ENCODE data around the gene RAB1A.
A peak's percentile ranks its signal among the peaks of the same experiment; 100 is the strongest.

Gene RAB1A

DNA sequence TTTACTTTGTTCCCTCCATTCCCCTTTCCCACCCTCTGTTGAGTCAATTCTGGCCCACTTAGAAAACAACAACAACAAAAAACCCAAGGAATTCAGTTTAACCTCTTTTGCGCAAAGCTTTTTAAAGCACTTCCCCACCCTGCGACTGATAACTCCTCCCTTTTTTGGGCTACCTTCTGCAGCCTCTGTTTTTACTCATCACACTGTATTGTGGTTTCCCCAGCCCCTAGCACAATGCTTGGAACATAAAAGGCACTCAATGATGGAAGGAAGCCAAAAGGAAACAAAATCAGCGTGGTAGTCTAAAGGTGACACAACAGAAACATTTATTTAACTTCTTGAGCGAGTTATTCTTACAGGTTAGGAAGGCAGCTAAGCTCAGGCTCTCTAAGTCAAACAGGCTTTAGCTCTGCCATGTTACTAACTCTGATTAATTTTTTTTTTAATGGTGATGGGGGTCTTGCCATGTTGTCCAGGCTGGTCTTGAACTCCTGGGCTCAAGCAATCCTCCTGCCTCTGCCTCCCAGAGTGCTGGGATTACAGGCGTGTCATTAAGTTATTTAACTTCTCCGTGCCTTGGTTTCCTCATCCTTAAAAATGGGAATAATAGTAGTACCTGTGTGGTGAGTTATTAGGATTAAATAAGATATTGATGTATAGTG lies 72.4 kb downstream of the RAB1A start:
- no peak for DNase-seq

DNA sequence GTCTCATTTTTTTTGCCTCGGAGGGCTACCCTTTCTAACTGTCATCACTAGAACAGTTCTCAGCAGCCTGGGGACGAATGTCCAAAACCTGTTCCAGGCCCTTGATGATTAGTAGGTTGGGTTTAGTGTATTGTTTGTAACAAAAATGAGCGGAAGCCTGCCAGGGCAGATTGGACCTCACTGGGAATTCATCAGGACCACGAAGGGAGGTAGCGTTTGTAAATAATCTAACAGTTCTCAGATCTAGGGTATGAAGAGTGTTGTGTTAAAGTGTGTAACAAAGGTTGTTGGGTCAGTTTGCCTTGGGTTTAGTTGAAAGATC lies 72.9 kb downstream of the RAB1A start:
- DNase-seq: no peak

DNA sequence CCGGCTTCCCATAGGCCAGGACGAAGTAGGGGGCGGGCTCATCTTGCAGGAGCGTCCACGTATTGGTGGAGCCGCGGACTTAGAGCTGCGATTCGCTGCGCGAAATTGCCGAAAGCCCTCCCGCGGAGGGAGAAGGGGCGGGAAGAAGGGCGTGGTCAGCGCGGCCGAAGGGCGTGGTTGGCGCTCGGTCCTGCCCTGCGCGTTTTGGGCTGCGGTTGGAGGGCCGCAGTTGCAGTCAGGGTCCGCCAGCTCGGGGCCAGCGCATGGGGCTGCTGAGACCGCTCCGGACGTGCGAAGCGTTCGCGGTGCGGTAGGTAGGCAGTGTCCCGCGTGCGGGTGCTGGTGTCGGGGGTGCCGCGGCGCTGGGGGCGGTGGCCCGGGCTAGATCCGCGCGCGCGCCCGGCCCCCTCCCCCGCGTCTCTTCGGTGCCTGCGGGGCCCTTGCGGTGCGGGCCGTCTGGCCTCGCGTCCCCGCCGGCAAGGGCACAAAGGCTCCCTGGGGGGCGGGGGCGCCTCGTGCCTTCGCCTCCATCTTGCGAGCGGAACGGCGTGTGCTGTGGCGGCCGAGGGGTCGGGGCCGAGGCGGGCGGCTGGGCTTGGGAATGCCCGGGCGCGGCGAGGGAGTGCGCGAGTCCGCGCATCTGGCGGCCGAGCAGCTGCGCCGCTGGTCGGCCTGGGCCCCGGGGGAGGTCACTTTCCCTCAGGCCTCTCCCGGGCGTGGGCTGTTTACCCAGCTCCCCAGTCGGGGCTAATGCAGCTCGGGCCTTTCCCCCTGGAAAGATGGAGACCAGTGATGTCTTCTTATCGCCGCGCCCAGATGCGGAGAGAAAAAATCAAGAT lies 73.5 kb downstream of the RAB1A start, which contains the start of gene CEP68:
Gene CEP68 (plus strand): TSS at position 202 of the 839 bp plus-strand sequence. CDS start 13,029 bp downstream, outside the sequence.
- peak; percentile 93 for DNase-seq

DNA sequence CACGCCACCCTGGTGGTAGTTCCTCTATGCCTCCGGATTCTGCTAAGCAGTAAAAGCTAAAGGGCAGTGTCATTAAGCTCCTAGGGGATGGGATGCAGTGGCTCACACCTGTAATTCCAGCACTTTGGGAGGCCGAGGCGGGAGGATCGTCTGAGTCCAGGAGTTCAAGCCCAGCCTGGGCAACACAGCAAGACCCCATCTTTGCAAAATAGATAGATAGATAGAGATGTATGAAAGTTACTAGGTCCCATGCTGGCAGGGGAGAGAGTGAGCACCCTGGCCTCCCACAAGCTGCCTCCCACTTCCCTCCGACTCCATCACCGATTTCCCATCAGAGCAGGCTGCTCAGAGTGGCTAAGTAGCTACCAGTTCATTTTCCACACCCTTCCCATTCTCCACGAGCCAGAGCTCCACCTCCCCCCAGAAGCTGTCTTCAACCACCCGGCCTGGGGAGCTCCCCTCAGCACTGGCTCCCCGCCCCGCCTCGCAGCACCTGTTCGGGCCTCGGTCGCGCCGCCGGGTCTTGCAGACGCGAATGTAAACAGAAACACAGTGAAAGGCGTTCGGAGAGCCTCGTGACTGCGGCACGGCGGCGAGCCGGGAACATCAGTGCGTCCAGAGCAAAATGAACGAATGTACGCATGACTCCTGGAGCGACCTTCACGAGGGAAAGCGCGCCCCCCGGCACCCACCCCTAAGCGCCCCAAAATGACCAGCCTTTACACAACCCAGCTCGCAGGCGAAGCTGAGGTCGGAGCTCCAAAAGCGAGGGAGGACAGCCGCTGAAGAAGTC lies 74.3 kb downstream of the RAB1A start:
- DNase-seq: peak; percentile 50

DNA sequence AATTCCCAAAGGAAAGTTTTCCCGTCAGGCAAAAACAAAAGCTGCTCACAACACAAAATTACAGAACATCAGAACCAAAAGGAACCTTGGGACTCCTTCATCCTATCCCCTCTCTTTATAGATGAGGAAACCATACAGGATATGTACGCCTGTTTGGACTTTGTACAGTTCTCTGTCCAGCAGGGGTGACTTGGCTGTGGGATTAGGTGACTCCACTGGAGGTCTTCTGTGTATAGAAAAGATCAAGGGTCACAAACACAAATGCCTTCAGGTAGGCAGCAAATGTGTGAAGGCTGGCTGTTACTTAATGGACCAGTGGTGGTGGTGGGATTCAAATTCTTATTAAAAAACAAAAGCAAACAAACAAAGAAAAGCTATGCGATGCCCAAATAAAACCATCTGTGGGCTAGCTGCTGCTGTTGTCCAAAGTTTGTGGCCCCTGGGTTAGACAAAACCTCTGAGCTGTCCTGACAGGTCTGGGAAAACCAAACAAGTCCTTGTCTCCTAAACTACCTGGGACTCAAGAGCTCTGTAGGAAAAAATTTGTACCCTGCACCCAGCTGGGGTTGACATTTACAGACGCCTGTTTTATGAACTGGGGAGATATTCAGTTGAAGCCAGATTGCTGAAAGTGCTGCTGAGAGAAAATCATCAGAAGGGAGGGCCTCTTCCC lies 75.0 kb downstream of the RAB1A start:
- DNase-seq: no peak

DNA sequence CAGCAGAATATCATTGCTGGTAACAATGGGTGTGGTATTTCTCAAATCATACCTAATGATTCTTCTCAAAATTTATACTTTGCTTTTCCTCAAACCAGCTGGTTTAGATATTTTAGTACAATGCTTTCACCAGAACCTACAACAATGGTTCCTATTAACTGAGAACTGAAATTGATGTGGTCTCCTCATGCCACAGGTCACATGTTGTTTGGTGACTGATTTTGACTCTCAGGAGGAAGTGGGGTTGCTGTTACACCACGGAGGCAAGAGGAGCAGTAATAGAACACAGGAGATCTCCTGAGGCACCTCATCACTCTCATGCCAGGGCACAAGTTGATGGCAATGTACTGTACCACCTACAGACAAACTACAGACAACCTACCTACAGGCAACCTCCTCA lies 76.7 kb downstream of the RAB1A start:
- no peak for DNase-seq

DNA sequence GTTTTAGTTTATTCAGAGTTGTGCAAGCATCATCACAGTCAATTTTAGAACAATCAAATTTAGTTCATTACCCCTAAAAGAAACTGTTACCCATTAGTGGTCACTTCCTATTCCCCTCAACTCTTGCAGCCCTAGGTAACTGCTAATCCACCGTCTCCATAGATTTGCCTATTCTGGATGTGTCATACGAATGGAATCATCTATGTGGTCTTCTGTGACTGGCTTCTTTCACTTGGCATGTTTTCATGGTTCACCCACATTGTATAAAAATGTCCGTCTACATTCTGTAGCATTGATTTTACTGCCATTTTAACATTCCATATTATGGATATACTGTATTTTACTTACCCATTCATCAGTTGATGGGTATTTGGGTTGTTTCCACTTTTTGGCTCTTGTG lies 79.0 kb downstream of the RAB1A start:
- DNase-seq: no peak

DNA sequence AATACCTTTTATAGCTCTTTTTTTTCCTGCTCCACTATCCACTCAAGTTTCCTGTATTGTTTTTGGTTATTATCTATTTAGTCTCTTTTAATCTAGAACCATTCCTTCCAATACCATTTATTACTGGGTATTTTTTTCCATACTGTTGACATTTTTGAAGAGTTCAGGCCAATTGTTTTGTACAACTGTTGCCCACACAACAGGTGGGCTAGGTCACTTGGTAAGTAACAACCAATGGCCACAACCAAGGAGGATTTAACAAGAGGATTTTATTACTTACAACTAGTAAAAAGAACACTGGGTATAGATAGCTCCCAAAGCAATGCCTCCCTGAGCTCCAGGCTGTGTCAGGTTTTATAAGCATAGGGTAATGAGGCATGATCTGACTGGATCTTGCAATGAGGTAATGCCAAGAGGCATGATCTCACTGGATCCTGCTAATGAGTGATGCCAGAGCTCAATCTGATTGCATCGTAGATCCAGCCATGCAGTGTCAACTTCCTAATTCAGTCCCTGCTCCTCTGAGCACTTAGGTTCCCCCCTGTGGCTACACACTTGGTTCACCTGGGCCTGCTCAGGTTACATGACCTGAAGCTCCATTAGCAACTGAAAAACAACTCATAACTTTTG lies 80.8 kb downstream of the RAB1A start:
- no peak for DNase-seq

DNA sequence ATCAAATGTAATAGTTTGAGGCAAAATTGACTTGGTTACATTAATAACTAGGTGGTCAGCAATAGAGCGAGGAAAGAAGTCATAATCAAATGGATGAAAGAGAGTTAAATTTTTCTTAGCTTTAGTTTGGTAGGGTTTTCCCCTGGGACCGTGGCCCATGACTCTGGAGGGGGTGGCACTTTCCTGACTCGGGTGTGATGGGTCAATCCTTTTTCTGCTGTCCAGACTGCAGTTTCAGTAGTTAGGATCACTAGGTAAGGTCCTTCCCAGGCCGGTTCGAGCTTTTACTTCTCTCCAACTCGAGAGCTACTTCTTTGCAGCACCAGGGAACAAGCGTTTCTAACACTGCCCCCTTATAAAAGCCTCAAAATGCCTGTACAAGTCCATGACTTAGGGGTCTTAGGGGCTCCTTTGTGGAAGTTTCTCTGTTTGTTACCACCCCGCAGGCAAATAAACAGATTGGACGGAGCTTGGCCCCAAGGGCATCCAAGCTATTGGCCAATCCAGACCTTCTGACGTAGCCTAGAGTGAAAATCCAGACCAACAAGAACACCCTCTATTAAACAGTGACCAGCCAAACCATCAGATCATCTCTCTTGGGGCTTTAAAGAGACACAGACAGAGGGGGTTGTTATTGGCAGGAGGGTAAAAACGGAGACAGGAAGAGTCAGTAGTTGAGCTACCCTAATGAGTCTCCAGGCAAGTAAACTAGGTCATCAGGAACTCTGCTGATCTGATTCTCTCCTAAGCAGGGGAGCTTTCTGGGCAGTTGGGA lies 83.1 kb downstream of the RAB1A start:
- DNase-seq: no peak

DNA sequence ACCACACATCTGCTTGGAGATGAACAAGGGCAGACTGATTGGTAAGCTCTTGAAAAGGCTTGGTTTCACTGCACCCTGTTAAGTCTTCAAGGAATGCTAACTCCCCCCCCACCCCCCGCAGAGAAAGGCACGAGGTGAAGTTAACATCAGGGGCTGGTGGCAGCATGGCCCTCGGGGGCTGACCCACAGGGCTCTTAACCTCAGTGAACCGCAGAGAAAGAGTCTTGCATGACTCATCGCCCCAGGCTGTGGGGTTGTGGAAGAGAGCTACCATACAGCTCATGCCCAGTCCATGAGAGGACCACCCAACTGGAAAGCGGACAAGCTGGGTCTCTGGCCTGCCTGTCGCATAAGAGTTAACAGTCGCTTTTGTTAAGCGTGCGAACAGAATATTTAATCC lies 84.3 kb downstream of the RAB1A start:
- no peak for DNase-seq

DNA sequence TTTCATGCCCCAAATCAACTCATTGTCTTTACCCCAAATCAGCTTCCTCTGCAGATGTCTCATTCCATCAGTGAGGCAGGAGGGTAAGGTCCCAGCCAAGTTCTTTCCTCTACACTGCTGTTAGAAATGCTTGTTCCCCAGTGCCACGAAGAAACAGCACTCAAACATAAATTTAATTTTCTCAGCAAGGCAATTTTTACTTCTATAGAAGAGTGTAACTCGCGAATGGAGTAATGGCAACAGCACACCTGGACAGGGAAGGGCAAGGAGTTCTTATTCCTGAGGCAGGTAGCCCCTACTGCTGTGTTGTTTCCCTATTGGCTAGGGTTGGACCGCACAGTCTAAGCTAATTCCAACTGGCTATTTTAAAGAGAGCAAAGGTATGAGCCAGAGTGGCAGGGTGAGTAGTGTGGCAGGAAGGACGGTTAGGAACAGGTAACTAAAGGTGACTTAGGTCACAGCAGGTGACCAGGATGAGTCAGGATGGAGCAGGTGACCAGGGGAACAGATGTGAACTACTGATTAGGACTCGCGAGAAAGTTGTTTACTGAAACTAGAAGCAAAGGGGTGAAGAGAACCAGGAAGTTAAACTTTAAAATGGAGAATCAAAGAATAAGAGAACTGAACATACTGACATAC lies 85.7 kb downstream of the RAB1A start:
- no peak for DNase-seq

DNA sequence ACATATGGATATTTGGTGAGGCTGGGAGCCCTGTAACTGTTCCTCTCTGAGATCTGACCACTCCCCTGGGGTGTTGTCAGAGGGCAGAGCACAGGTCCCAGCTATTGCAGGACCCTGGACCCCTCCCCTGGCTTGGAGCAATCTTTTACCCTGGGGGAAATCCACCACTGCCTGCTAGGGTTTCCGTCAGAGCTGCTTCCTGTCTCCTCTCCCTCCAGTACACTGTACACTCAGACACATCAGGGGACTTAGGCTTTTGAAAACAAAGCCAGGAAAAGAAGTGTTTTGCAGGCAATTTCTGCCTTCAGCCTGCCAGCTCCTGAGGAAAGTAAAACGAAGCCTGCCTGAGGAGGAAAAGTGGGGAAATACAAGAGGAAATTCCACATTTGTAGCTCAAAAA lies 86.9 kb downstream of the RAB1A start:
- DNase-seq: no peak

DNA sequence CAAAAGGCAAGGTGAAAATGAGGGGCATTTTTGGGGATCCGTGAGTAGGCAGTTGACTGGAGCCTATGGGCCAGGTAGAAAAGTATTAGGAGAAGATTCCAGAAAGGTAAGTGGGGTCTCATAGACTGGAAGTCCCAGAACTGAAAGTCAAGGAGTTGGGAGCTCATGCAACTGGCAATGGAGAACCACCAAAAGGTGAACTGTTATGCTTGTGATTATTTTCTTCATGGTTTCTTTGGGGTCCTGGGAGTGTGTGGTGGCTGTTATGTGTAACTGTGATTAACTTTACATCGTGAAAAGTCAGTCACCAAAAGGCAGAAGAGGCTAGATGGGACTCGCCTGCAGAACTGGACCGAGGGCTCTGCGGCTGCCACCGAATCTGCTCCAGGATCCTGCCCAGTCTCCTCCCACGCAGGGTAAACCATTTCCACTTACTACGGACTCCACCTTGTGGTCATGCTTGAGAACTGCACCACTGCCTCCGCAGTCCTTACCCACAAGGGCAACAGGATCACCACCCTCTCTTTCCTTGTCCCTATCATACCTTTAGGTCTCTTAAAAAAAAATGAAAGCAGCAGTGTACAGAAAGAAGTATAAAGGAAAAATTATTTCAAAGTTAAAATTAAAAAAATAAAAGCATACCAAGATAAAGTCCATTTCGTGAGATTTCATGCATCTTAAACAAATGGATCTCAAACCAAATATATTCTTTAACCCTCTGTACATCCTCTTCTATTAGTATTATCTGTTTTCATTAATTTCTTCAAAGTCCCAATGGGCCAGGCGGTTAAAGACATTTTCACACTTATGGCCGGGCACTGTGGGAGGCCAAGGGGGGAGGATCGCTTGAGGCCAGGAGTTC lies 89.3 kb downstream of the RAB1A start:
- DNase-seq: peak; percentile 61

DNA sequence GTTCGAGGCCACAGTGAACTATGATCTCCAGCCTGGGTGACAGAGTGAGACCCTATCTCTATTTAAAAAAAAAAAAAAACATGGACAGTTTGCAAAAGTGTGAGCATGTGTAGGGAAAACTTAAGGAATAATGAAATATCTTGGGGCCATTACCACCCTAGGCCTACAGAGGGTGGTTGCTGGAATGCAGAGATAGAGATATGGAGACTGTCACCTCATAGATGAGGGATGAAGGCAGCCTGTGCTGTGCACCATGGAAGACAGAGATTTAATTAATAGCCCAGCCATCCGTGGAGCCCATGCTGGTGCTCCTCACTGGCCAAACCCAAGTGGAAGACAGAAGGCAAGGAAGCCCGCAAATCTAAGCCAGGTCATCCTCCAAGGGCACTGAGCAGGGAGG lies 90.3 kb downstream of the RAB1A start:
- no peak for DNase-seq

DNA sequence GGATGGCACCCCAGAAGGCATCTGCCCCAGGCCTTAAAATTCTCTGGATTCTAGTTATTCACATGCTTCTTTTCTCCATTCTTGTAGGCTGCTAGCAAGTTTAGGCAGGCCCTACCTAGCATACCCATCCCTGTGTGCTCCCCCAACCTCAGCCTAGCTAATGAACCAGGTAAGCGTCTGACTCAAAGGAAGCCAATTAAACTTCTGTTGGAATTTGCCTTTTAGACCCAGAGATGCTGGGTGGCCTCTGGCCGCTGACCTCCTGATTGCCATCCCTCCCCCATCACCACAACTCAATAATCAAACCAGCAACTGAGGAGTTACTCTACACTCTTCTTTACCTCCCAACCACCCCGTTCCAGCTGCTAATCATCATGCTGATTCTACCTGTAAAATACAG lies 92.7 kb downstream of the RAB1A start:
- DNase-seq: no peak
